Left forelimb (tissue), 1 donor: ENCODE measurements around the gene SLC22A31.

Experiments
- DNase-seq: peaks from one replicate; pipeline ENCODE4 v3.0.0-alpha.2; 2018; ENCODE audit warnings: low spot score

SLC22A31 gene

DNA sequence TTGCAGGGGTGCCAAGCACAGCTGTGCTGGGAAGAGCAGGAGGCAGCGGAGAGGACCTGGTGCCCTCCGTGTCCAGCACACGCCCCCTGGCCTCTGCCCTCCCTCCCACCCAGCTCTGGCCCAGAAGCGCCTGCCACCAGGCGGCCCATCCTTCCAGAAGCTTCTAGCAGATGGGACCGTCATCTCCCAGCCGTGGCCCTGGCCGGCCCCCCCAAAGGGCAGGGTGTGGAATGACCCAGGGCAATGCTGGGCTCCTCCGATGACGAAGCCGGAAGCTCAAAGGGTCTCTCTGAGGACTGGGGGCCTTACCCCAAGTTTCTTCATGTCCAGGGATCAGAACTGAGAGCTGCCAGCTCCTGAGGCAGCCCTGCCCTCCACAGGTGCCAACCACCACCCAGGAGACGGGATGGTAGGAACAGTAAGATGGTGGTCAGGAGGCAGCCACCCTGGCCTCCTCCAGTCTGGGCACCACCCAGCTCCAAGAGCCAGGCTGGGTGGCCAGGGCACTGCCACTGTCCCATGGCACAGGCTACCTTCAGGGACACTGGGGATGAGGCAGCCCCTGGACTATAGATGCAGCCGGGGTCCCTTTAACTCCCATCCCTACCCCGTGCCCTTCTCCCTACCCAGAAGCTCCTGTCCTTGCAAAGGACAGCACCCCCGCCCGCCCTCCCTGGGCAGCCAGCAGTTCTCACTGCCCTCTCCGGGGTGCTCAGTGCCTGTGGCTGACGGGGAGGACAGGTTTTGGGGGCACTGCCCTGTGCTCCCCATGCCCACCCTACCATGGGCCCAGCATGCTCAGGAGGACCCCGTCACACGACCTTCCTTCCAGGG is 35.3 kb downstream of the SLC22A31 start:
- DNase-seq, result no peak

GRCh38 chr16:89164436-89164835 is 35.9 kb downstream of the SLC22A31 start:
- DNase-seq, result no peak

DNA sequence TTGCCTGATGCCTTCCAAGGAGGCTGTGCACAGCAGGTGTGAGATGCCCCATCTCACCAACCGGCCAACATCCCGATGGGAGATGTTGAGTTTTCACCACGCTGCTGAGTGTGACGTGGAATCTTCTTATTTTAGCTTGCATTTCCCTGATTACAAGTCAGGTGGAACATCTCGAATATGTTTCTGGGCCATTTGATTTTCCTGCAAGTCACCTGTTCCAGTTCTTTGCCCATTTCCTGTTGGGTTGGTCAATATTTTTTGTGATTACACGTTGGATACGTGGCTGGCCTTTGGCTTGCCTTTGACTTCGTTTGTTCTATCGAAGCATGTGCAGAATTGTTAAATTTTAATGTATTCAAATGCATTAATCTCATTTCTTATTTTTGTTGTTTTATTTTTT is 37.0 kb downstream of the SLC22A31 start:
- no peak for DNase-seq

DNA sequence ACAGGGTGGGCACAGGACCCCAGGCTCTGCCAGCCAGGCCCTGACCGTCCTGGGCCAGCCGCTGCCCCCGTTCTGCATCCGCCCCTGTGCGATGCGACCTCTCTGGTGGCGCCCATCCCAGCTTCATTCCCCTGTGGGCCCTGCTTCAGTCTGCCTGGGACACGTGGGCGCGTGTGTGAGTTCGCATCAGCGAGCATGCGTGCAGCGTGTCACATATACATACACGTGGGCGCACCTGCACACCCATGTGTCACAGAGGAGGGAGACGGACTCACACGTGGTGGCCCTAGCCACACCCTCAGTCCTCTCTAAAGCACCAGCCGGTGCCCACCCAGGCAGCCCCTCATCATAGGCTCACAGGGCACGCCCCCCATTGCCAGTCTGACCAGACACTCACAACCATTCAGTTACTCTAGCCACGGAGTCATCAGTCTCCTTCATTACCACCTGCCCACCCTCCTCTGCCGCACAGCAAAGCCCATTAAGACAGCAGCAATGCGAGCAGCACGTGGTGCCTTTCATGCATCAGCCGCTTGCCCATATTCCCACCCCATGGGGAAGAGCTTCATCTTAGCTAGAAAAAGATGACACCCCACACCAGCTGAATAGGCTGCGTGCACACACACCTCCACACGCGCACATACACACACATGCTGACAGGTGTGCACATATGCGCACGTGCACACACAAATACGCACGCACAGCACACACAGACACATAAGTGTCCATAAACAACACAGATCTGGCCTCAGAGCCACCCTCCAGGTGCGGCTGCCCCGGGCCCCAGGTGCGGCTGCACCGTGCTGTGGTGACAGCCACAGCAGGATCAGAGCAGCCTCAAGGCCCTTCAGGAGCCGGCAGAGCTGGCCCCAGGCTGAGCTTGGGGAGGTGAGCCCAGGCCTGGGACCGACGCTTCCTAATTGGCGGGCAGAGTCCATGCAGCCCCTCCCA is 38.3 kb downstream of the SLC22A31 start:
- no peak for DNase-seq

GRCh38 chr16:89160977-89161701 is 39.2 kb downstream of the SLC22A31 start:
- no peak for DNase-seq

- no peak for DNase-seq
These were observed 40.4 kb downstream of the SLC22A31 start for GRCh38 chr16:89159850-89160354.

DNA sequence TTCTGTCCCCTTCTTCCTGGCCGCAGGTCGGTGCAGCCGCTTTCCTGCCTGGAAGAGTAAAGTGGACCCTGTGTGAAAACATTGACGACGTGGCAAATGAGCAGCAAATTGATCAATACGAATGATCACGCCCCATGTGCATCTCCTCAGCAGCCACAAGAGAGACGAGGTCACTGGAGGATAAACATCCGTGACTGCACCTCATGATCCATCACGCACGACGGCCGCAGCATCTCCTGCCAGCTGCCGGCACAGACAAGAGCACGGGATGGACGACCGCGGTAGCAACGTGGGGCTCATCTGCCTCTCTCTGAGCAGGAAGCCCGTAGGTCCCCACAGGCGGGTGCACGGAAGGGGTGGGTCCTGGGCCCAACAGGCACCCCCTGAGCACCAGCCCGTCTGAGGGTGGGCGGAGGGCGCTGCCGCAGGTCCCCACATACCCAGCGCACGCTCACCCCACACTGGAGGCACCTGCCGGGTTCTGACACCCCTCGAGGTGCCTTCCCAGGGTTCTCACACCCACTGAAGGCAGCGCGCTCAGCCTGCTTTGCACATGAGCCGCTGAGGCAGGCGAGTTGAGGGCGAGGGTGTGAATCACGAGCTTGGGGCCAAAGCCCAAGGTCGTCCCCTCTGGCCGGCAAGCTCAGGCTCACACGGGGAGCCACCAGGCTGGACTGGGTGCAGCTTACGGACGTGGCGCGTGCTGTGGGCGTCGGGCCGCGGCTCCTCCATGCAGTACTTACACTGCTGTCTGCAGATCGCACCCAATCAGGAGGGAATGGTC is 41.1 kb downstream of the SLC22A31 start:
- DNase-seq, result no peak

GRCh38 chr16:89157778-89158177 is 42.6 kb downstream of the SLC22A31 start:
- DNase-seq, result no peak

GRCh38 chr16:89156740-89157645 is 43.3 kb downstream of the SLC22A31 start:
- no peak for DNase-seq

DNA sequence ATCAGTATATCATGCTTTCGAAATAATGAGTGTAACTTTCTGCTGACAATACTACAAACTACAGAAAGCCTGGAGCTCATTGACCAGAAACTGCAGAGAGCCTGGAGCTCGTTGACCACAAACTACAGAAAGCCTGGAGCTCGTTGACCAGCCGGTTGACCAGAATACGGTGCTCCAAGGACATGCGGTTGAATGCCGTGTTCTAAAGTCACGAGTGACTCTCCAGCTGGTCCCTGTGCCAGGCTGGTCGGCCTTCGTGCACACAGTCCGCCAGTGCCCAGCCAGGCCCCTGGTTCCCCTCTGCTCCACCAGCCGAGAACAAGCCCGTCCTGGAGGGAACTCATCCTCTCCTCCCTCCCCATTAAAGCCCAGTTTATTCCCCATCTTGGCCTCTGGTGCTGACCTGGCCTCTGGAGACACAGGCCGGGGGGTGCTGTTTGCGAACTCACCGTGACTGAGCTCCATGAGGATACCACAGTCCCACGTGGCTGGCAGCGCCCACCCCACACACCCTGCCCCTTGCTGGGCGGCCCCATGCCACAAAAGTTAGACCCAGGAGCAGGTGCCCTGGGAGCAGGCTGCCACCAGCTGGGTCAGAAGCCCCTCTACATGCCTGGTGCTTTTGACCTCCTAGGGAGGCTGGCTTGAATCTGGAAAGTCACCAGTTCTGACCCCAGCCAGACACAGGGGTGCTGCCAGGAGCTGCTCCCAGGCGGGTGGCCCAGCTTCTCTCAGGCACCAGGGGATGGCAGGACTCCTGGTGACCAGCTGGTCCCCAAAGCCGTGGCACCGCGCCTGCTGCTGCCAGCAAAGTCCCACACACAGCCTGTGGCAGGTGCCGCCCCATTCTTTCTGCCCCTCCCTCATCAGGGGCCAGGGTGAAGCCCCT is 44.2 kb downstream of the SLC22A31 start:
- DNase-seq, result no peak

DNA sequence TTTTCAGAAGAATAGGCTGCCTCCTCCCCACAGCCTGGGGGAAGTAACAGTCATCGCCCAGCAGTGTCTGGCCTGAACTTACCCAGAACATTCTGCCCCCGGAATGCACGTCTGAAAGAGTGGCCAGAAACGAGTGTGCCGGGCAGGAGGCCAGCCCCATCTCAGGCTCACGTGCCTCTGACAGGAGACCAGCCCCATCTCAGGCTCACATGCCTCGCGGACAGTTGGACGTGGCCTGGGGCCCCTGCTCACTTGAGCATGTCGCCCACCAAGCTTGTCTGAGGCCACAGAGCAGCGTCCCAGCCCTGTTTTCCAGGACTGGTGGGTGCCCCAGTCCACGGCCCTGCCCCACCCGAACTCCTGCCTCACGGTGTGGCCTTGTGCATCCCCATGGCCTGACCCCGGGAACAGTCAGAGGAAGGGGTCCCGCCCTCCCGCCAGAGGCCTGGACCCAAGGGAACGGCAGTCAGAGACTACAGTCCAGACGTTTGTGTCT is 45.1 kb downstream of the SLC22A31 start:
- DNase-seq, result no peak

DNA sequence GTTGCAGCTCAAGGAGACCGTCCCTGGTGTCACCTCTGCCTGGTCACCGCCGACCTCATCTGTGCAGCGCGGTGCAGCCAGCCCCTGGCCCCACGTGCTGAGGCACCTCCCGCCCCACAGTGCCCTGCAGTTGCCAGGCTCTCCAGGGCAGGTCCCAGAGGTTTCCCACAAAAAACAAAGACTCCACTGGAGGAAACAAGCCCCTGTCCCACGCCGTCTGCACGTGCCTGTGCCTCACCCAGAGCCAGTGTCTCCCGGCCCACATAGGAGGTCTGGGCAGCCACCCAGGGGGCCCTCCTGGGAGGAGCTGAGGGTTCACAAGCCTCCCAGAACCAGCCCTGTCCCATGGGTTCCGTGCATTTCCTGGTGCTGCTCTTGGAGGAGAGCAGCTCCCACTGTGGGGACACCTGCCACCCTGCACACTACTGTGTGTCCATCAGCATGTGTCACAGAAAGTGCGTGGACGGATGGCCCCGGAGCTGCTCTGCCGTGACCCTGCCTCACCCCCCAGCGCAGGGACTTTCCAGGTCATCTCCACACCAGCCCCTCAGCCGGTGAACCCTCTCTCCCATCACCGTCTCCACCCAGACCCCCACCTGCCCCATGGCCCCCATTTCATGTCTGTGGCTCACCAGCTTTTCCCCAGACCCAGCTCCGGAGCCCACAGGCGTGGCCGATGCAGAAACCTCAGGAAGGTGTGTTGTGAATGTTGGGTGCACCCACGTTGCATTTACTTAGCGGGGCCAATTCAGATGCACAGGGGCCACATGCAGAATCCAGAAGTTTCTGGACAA is 45.8 kb downstream of the SLC22A31 start:
- DNase-seq, result no peak

GRCh38 chr16:89153848-89154271 is 46.5 kb downstream of the SLC22A31 start:
- DNase-seq, result no peak

GRCh38 chr16:89152831-89153700 is 47.3 kb downstream of the SLC22A31 start:
- DNase-seq, result no peak

- no peak for DNase-seq
These were observed 49.4 kb downstream of the SLC22A31 start for GRCh38 chr16:89150981-89151380.

- DNase-seq, result no peak
These were observed 50.1 kb downstream of the SLC22A31 start for GRCh38 chr16:89150090-89150835.
